HG03342 (cell line): ENCODE results near the gene TEN1.

Experiments used
- ATAC-seq: cut with Tn5 transposase; IDR thresholded peaks from one replicate; pipeline ENCODE4 v1.9.1; 2021; ENCODE audit warnings: mild to moderate bottlenecking, moderate library complexity; ENCODE audit not compliant: unreplicated experiment

Gene TEN1

DNA sequence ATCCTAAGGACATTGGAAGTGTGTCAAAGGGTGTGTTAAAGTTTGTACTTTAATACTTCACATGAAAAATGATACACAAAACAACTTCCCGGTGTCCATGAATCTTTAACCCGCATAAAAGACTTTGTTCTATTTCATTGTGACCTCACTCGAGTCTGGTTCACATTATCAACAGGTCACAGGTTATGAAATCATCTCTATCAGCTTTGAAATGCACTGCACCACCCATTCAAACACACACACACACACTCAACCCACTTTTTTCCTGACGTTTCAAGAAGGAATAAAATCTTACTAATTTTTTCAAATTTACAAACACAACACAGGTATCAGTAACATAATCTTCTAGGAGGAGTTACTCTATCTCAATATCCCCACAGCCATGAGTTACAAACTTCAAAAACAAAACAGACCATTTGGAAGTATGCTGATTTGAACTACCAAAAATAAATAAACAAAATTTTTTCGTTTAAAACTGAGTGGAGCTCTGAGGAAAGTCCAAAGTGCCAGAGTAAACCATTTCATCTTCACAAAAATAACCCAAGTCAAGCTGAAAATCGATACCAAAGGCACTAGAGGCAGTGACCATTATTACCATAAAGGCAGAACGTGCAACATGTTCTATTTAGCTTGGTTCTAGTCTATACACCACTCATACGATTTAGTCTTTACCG is 2.7 kb upstream of the TEN1 start:
- ATAC-seq = no peak

DNA sequence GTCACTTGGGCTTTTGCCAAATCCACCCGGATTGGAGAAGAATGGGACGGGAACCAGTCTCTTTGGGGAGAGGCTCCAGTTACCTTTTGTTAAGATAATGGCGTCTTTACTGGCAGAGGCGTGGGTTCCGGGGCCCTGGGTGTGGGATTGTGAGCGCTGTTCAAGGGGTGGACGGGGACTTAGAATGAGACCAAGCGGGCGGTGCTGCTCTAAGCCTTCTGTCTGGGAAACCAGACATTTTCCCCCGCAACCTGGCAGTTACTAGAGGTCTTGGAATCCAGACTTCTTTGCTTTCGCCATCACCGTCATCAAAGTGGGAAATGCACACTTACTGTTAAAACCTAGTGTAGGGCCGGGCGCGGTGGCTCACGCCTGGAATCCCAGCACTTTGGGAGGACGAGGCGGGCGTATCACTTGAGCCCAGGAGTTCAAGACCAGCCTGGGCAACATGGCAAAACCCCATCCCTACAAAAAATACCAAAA is 706 bp downstream of the TEN1 start:
- ATAC-seq = peak; percentile 17

DNA sequence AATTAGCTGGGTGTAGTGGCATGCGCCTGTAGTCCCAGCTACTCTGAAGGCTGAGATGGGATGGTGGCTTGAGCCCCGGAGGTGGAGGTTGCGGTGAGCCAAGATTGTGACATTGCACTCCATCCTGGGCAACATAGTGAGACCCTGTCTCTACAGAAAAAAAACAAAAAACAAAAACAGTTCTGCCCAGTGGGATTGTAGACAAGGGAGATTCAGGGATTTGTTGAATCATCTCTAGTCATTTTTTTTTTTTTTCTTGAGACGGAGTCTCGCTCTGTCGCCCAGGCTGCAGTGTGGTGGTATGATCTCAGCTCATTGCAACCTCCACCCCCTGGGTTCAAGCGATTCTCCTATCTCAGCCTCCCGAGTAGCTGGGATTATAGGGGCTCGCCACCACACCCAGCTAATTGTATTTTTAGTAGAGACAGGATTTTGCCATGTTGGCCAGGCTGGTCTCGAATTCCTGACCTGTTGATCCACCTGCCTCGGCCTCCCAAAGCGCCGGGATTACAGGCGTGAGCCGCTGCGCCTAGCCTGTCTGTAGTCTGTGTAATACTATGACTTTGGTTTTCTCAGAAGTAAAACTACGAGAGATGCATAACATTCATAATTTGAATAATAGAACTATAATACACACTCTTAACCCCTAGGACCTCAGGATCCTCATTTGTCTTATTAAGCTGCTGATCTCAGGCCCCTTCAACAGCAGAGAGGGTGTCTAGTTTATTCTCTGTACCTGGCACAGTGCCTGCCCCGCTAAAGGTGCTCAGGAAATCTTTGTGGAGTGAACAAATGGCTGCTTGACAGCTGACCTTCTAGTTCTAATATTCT is 1.4 kb downstream of the TEN1 start:
- no peak for ATAC-seq

DNA sequence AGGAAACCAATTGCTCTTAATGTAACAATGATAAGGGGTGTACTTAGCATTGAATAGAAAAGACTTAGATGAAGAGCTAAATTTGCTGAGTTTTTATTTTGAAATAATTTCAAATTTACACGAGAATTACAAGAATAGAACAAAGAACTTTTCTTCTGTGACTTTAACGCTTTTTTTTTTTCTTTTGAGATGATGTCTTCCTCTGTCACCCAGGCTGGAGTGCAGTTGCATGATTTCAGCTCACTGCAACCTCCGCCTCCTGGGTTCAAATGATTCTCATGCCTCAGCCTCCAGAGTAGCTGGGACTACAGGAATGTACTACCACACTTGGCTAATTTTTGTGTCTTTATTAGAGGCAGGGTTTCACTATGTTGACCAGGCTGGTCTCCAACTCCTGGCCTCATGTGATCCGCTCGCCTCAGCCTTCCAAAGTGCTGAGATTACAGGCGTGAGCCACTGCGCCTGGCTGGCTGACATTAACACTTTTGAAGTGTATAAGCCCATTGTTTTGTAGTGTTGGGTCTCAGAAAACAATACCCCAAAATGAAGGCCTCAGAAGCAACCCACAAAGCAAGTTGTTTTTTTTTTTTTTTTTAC is 2.1 kb downstream of the TEN1 start:
- no peak for ATAC-seq

DNA sequence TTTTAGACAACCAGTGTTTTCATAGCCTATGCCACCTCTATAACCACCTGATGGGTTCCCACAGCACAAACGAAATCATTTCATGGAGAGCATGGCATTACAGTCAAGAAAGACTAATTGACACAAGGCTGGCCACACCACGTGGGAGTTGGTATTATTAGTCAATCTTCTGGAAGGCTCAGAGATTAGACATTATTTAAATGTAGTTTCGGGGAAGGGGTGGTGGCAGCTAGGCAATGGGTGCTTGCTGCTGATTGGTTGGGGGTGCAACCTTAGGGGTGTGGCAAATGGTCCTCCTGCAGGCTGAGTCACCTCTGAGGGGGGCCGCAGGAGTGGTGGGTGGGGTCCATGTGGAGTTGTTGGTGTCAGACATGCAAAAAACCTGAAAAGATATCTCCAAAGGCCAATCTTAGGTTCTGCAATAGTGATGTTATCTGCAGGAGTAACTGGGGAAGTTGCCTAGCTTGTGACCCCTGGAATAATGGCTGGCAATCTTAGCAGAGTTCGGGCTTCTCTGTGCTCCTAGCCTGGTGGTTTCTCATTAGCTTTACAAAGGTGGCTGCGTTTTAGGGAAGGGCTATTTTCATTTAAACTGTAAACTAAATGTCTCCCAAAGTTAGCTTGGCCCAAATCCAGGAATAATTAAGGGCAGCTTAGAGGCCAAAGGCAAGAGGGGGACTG is 4.6 kb downstream of the TEN1 start:
- no peak for ATAC-seq

DNA sequence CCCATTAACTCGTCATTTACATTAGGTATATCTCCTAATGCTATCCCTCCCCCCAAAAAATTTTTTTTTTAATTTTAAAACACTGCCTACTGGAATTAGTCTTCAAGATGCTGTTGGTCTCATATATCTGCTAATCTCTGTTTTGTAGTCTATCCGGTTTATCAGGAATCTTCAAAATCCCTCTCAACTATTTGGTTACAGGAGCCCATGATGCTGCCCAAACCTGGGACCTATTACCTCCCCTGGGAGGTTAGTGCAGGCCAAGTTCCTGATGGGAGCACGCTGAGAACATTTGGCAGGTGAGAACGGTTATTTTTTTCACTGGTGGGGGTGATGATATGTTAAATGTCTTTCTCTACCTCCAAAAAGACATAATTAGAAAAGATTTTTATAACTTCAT is 6.9 kb downstream of the TEN1 start:
- ATAC-seq = no peak

DNA sequence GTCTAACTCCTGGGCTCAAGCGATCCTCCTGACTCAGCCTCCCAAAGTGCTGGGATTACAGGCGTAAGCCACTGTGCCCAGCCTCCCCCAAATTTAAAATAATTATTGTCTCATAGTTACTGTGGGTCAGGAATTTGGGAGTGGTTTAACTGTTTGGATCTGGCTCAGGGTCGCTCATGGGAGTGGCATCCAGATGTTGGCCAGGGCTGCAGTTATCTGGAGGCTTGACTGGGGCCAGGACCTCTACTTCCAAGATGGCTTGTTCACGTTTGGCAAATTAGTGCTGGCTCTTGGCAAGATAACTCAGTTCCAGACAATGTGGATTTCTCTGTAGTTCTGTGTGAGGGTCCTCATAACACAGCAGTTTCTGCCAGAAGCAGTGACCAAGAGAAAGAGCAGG is 8.0 kb downstream of the TEN1 start:
- no peak for ATAC-seq

DNA sequence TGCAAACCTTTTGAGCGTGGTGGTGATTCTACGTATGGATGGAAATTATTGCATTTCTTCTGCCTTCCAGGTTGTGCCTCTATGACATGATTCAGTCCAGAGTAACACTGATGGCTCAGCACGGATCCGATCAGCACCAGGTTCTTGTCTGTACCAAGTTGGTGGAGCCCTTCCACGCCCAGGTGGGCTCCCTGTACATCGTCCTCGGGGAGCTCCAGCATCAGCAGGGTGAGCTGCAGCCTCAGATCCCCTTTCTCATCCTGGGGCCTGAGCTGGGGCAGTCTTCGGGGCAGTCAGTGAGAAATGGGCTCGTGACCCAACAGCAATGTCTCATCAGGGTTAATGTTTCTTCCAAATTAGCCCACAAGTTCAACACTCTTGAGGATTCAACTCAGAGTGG is 12.4 kb downstream of the TEN1 start:
- ATAC-seq = no peak

DNA sequence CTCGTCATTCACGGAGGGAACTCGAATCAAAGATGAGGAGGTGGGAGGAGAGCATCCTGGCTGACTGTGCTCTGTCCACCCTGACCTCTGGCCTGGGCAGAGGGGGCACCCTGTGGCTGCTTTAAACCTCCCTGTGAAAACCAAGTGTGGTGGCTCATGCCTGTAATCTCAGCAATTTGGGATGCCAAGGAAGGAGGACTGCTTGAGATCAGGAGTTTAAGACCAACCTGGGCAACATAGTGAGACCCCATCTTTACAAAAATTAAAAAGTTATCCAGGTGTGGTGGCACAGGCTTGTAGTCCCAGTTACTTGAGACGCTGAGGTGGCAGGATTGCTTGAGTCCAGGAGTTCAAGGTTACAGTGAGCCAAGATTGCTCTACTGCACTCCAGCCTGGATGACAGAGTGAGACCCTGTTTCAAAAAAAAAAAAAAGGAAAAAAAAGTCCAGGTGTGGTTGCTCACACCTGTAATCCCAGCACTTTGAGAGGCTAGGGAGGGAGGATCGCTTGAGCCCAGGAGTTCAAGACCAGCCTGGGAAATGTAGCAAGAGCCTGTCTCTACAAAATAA is 15.8 kb downstream of the TEN1 start:
- ATAC-seq = no peak

DNA sequence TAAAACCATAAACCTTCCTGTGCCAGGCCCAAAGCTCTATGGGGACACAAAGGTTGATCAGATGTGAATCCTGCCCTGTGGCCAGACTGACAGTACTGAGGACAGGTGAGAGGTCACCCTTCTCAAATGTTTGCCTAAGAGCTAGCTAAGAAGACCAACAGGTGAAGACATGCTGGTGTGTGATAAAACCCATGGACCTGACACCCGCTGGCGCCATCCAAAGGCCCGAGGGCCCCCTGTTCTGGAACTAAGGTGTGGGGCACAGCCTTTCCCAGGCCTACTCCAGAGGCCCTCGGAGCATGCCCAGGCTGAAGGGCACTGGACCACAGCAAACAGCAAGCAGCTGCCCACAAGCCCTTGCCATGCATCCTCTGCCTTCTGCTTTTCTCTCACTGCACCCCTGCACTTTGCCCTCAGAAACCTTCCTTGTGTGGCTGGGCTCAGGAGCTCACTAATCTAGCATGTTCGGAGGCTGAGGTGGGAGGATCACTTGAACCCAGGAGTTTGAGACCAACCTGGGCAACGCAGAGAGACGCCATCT is 16.4 kb downstream of the TEN1 start:
- no peak for ATAC-seq

DNA sequence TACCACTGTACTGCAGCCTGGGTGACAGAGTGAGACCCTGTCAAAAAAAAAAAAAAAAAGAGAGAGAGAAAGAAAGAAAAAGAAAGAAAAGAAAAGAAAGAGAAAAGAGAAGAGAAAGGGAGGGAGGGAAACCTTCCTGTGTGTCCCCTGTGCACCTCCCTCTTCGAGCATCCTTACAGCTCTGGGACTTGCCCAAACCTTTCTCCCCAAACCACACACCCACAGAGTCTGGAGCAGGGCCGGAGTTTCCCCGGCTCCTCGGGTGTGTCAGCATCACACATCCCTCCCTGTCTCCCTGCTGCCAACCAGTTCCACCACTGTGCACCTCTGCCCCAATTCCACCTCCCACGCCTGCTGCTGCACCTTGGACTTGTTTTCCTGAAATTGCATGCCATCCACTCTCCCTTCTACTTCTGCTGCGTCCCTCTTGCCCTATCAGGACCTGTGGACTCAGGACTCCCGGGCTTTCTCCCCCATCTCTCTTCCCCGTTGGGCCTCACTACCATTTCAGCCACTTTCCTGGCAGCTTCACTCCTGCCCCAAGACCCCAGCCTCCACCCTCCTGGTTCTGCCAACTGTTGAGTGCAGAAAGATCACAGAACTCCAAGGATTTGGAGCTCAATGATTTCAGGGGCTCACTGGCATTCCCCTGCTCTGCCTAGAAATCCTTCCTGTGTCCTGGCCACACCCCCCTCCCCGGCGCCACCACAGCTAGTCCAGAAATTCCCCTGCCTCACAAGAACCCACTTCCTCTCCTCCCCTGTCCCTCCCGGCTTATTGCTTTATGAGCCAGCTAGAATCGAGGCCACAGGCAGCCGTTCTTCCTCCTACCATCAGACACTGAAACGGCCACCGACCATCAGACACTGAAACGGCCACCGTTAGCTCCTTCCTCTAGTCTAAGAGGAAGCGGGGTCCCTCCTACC is 17.9 kb downstream of the TEN1 start:
- ATAC-seq = no peak

DNA sequence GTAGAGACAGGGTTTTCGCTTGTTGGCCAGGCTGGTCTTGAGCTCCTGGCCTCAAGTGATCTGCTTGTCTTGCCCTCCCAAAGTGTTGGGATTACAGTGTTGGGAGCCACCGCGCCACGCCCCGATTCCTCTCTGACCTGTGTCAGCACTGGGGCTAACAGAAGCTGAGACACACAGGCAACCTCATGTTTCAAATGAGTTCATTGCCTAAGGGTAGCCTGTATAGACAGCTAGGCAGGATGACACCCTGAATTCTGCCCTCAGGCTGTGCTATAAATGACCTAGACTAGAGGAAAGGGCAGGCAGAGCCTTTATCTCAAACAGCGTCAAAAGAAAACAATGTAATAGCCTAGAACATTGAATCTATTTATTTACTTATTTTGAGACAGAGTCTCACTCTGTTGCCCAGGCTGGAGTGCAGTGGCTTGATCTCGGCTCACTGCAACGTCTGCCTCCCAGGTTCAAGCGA is 19.3 kb downstream of the TEN1 start:
- no peak for ATAC-seq

DNA sequence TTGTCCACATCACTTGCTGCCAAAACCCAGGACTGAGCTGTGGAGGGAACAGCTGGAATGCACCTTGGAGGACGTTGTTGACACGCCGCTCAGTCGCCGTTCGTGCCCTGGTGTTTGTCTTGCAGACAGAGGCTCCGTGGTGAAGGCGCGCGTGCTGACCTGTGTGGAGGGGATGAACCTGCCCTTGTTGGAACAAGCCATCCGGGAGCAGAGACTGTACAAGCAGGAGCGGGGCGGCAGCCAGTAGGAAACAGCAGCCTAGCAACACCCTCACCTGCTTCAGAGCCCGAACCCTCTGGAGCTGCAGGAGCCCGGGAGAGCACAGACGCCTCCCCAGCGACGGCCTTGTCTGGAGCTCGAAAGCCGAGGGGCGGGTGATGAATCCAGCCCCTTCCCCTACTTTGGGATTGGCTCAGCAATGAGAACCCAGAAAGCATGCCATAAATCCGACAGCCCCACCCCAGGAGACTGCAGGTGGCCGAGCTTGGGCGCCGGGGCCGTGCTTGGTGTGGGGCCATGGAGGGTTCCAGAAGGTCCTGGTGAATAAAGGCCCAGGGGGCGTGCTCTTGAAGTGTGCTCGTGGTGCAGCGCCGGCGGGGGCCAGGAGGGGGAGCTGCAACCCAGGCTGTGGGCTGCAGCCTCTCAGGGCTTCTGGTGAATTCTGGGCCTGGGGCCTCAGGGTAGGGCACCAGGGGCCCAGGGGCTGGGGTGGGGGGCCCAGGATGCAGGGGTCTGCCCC is 21.1 kb downstream of the TEN1 start:
- ATAC-seq = no peak

DNA sequence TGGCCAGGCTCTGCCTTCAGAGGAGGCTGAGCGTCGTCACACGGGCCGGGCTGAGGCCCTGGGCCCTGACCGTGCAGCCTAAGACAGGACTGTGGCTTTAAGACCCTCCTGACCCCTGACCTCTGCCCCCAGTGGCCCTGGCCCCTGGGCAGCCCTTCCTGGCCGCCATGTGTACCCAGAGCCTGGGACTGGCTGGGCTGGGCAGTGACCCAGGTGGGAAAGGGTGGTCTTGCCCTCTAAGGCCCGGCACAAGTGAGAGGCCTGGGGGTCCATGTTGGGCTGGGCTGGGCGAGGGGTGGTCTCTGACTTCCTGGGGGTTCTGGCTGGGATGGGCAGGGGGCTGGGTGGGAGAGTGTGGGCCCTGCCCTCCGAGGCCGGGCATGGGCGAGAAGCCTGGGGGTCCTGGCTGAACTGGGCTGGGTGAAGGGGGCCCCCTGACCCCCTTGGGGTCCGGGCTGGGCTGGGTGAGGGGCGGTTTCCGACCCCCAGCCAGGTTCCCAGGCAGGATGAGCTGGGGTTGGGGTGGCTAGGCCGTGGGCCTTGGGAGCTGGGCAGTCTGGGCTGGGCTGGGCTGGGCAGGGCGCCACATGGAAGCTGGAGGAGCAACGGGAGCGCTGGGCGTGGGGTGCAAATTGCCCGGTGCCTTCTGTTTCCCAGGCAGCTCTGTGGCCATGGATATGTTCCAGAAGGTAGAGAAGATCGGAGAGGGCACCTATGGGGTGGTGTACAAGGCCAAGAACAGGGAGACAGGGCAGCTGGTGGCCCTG is 21.9 kb downstream of the TEN1 start, which contains the start of gene CDK3:
TSS of gene CDK3 (plus strand) at position 101 of the 767 bp plus-strand sequence. CDS start at position 672, 571 bp downstream.
- ATAC-seq = no peak

DNA sequence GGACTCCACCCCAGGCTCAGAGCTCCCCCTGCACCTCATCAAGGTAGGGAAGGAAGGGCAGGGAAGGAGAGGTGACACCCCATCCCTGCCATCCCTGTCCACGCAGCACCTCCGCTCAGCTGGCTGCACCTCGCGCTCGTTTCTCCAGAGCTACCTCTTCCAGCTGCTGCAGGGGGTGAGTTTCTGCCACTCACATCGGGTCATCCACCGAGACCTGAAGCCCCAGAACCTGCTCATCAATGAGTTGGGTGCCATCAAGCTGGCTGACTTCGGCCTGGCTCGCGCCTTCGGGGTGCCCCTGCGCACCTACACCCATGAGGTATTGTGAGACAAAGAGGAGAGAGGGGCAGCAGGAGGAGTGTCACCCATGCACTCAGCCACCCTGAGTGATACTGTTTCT is 23.1 kb downstream of the TEN1 start:
- no peak for ATAC-seq

DNA sequence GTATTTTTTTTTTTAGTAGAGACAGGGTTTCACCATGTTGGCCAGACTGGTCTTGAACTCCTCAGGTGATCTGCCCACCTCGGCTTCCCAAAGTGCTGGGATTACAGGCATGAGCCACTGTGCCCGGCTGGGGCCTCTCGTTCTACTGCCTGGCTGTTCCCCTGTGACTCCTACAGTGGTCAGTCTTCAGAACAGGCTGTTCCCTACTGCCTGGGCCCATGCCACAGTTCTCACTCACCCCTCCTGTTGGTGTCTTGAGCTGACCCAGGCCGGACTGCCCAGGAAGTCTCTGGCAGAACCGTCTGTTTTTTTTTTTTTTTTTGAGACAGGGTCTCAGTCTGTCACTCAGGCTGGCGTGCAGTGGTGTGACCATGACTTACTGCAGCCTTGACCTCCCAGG is 24.9 kb downstream of the TEN1 start:
- ATAC-seq = no peak

DNA sequence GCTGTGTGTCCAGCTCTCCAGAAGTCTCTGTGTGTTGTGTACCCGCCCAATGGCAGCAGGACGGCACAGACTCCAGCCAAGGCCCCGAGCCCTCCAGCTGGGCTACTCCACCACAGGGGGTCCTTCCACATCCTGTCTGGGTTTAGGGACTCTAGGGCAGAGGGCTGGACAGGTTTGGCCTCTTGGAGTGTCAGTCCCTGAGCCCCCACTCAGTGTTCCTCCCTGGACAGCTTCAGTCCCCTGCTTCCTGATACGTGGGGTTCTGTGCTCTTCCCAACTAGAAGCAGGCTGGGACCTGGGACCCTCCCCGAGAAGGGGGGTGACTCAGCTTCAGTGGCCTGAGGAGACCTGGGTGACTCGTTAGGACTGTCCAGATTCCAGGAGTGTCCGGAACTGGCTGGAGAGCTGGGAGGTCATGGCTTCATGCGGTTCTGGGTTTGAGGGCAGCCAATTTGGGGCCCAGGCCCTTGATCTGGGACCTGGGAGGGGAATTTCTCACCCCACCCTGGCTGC is 25.8 kb downstream of the TEN1 start:
- no peak for ATAC-seq
